ENCODE measurements around the gene ATP6V0D1.

- TF ChIP-seq CTCF (IDR thresholded peaks at IDR 0.05) (no peak), RAD21 (conservative IDR thresholded peaks at IDR 0.05 in 1 of 2, IDR thresholded peaks at IDR 0.05 in 1 of 2) (no peak), POLR2A (IDR thresholded peaks at IDR 0.05; ENCODE audit: low read length) (no peak), EP300 (IDR thresholded peaks at IDR 0.05) (no peak), SMC3 (IDR thresholded peaks at IDR 0.05) (no peak), REST (IDR thresholded peaks at IDR 0.05) (no peak), MAX (IDR thresholded peaks at IDR 0.05) (no peak), KDM1A (IDR thresholded peaks at IDR 0.05; ENCODE audit: low read depth) (no peak)
Observed at GRCh38 chr16:67393788-67394154, 87.2 kb downstream of the ATP6V0D1 start.
